Mesothelial cell of epicardium (in vitro differentiated cells): ENCODE results near the gene CHCHD3. TPM values are rescaled to one million over a fixed set of nuclear protein-coding genes. Genes with fewer than 3 reads are reported as not detected.

Source experiments
- DNase-seq, 2 experiments: peaks; one replicate each; pipeline ENCODE4 v3.0.0; 2021; ENCODE audit warnings: low spot score in 2 of 2; ENCODE audit not compliant: unreplicated experiment in 2 of 2
- H3K27ac Mint-ChIP-seq: 2 replicates; pipeline ENCODE4 v1.8.0; 2021; ENCODE audit warnings: mixed read lengths
- H3K27me3 Mint-ChIP-seq: 2 replicates; pipeline ENCODE4 v1.8.0; 2021; ENCODE audit warnings: low read depth, mixed read lengths
- H3K36me3 Mint-ChIP-seq: 2 replicates; pipeline ENCODE4 v1.8.0; 2021; ENCODE audit warnings: mixed read lengths
- H3K4me1 Mint-ChIP-seq: 2 replicates; pipeline ENCODE4 v1.8.0; 2021; ENCODE audit warnings: mixed read lengths
- H3K4me3 Mint-ChIP-seq: 2 replicates; pipeline ENCODE4 v1.8.0; 2021; ENCODE audit warnings: mild to moderate bottlenecking, moderate library complexity, mixed read lengths
- H3K9me3 Mint-ChIP-seq: 2 replicates; pipeline ENCODE4 v1.8.0; 2021; ENCODE audit warnings: mixed read lengths
- CTCF ChIP-seq: fragments of 200-600 bp; sonication (generic); IDR thresholded peaks from one replicate; pipeline ENCODE4 v1.5.0; 2021; ENCODE audit warnings: antibody characterized with exemption; ENCODE audit not compliant: unreplicated experiment
- total RNA-seq: library from RNA; stranded (reverse); gene quantifications from 3 replicates; pipeline ENCODE4 v1.2.1, GENCODE V29; 2021

Gene CHCHD3
- total RNA-seq, 1 donor from 2014 or later = 54.3 TPM

DNA sequence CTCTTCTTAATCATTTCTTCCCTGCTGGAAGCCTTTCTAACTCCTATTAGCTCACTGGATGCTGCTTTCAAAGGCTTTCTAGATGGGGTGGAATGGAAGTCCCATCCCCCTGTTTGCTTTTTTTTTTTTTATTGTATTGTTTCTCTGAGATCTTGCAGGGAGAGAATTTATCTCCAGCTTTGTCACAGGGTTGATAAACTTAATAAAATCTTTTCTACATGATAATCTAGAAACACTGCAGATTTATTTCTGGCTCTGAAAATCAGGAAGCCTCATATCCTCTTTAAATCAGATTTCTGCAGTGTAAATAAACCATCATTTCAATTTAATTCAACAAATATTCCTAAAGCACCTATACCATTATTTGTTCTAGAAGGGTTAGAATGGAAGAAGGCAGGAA, 37.2 kb upstream of the CHCHD3 start:
- no peak for TF ChIP-seq CTCF
- Mint-ChIP-seq H3K4me1 (peaks cover 12% of the 10 kb centered on the region), H3K27me3 (peaks cover 37% of the 10 kb centered on the region), H3K9me3 (no peaks in the 10 kb centered on the region), H3K36me3 (no peaks in the 10 kb centered on the region), H3K27ac (no peak overlapping the region), H3K4me3 (no peak overlapping the region)
- DNase-seq = no peak

- H3K36me3 Mint-ChIP-seq = no peaks in the 10 kb centered on the region
- no peak overlapping the region for H3K27ac Mint-ChIP-seq
- peaks cover 12% of the 10 kb centered on the region for H3K4me1 Mint-ChIP-seq
- TF ChIP-seq CTCF = no peak
- H3K27me3 Mint-ChIP-seq = peaks cover 42% of the 10 kb centered on the region
- DNase-seq = no peak
- H3K4me3 Mint-ChIP-seq = no peak overlapping the region
- no peaks in the 10 kb centered on the region for H3K9me3 Mint-ChIP-seq
Observed at GRCh38 chr7:133118261-133118660, 36.4 kb upstream of the CHCHD3 start.

- TF ChIP-seq CTCF = no peak
- no peaks in the 10 kb centered on the region for H3K36me3 Mint-ChIP-seq
- peaks cover 12% of the 10 kb centered on the region for H3K4me1 Mint-ChIP-seq
- DNase-seq = no peak
- H3K27ac Mint-ChIP-seq = no peak overlapping the region
- H3K9me3 Mint-ChIP-seq = no peaks in the 10 kb centered on the region
- H3K4me3 Mint-ChIP-seq = no peak overlapping the region
- H3K27me3 Mint-ChIP-seq = peaks cover 50% of the 10 kb centered on the region
Observed at GRCh38 chr7:133117452-133117851, 35.6 kb upstream of the CHCHD3 start.

GRCh38 chr7:133115596-133115995, 33.7 kb upstream of the CHCHD3 start:
- peaks cover 6% of the 10 kb centered on the region for H3K4me1 Mint-ChIP-seq
- no peaks in the 10 kb centered on the region for H3K36me3 Mint-ChIP-seq
- no peak for TF ChIP-seq CTCF
- peaks cover 48% of the 10 kb centered on the region for H3K27me3 Mint-ChIP-seq
- H3K27ac Mint-ChIP-seq = no peak overlapping the region
- DNase-seq = no peak
- H3K4me3 Mint-ChIP-seq = no peak overlapping the region
- H3K9me3 Mint-ChIP-seq = peaks cover under 1% of the 10 kb centered on the region

- TF ChIP-seq CTCF = no peak
- Mint-ChIP-seq H3K27ac (no peak overlapping the region), H3K4me1 (peaks cover 6% of the 10 kb centered on the region), H3K36me3 (no peaks in the 10 kb centered on the region), H3K27me3 (peaks cover 48% of the 10 kb centered on the region), H3K4me3 (no peak overlapping the region), H3K9me3 (peaks cover 7% of the 10 kb centered on the region)
- DNase-seq = no peak
Observed at GRCh38 chr7:133114519-133114918, 32.6 kb upstream of the CHCHD3 start.

- Mint-ChIP-seq H3K4me3 (no peak overlapping the region), H3K36me3 (no peaks in the 10 kb centered on the region), H3K9me3 (peaks cover 21% of the 10 kb centered on the region), H3K27ac (no peak overlapping the region), H3K27me3 (peaks cover 46% of the 10 kb centered on the region), H3K4me1 (no peaks in the 10 kb centered on the region)
- no peak for TF ChIP-seq CTCF
- no peak for DNase-seq
Observed at GRCh38 chr7:133112976-133113375, 31.1 kb upstream of the CHCHD3 start.
